ENCODE data around the gene AMOT. TPM values are rescaled to one million over a fixed set of nuclear protein-coding genes. Genes with fewer than 3 reads are reported as not detected.
A peak's percentile ranks its signal among the peaks of the same experiment; 100 is the strongest.

The AMOT gene
- total and polyA plus RNA-seq, 2 experiments from 2014 or later = 52.1 to 93.3 TPM

GRCh38 chrX:112846187-112846586 is 5.6 kb upstream of the AMOT start:
- no peak for TF ChIP-seq EZH2phosphoT487 (IDR thresholded peaks at IDR 0.05; ENCODE audit: low read depth, severe bottlenecking, unreplicated experiment)
- no peak for TF ChIP-seq EZH2 (IDR thresholded peaks at IDR 0.05; ENCODE audit: borderline replicate concordance)
- TF ChIP-seq CTCF (IDR thresholded peaks at IDR 0.05; ENCODE audit: poor library complexity) = no peak
- peak overlapping the region; percentile 27 for H2AFZ ChIP-seq

GRCh38 chrX:112844250-112844649 is 3.6 kb upstream of the AMOT start:
- whole genome bisulfite sequencing (ENCODE audit: low lambda C conversion rate, missing lambda C conversion rate) = 47% methylated on average over 6 of the region's 6 CpGs
- H3K4me1 ChIP-seq (ENCODE audit: insufficient read depth) = peaks cover 29% of the 10 kb centered on the region
- H2AFZ ChIP-seq = no peak overlapping the region
- DNase-seq (ENCODE audit: low spot score) = no peak
- no peaks in the 10 kb centered on the region for H3K9me3 ChIP-seq (ENCODE audit: low read depth)
- H3K79me2 ChIP-seq = peaks cover 12% of the 10 kb centered on the region
- TF ChIP-seq EZH2 (IDR thresholded peaks at IDR 0.05; ENCODE audit: borderline replicate concordance) (no peak), CTCF (IDR thresholded peaks at IDR 0.05; ENCODE audit: poor library complexity) (no peak), EZH2phosphoT487 (IDR thresholded peaks at IDR 0.05; ENCODE audit: low read depth, severe bottlenecking, unreplicated experiment) (no peak)
- H4K20me1 ChIP-seq (ENCODE audit: insufficient read depth, poor library complexity, severe bottlenecking) = no peaks in the 10 kb centered on the region
- no peak overlapping the region for H3K4me3 ChIP-seq
- H3K27ac ChIP-seq = no peak overlapping the region
- no peaks in the 10 kb centered on the region for H3K9me2 ChIP-seq (replicated peaks; ENCODE audit: insufficient read depth)
- no peaks in the 10 kb centered on the region for H3K36me3 ChIP-seq (replicated peaks; ENCODE audit: insufficient read depth, low read depth)
- H3K4me2 ChIP-seq = peak overlapping the region; percentile 7
- no peaks in the 10 kb centered on the region for H3K27me3 ChIP-seq

More at GRCh38 chrX:112846187-112846586, 5.6 kb upstream of the AMOT start:
- H4K20me1 ChIP-seq (ENCODE audit: insufficient read depth, poor library complexity, severe bottlenecking) = no peaks in the 10 kb centered on the region
- DNase-seq (ENCODE audit: low spot score) = peak; percentile 42
- no peak overlapping the region for H3K4me3 ChIP-seq
- no peaks in the 10 kb centered on the region for H3K79me2 ChIP-seq
- H3K4me1 ChIP-seq (ENCODE audit: insufficient read depth) = peaks cover 36% of the 10 kb centered on the region
- no peaks in the 10 kb centered on the region for H3K36me3 ChIP-seq (replicated peaks; ENCODE audit: insufficient read depth, low read depth)
- peak overlapping the region; percentile 73 for H3K27ac ChIP-seq
- WGBS (ENCODE audit: low lambda C conversion rate, missing lambda C conversion rate) = 33% methylated on average over 4 of the region's 4 CpGs
- no peaks in the 10 kb centered on the region for H3K9me2 ChIP-seq (replicated peaks; ENCODE audit: insufficient read depth)
- peak overlapping the region; percentile 12 for H3K4me2 ChIP-seq
- H3K9me3 ChIP-seq (ENCODE audit: low read depth) = no peaks in the 10 kb centered on the region
- H3K27me3 ChIP-seq = no peaks in the 10 kb centered on the region

DNA sequence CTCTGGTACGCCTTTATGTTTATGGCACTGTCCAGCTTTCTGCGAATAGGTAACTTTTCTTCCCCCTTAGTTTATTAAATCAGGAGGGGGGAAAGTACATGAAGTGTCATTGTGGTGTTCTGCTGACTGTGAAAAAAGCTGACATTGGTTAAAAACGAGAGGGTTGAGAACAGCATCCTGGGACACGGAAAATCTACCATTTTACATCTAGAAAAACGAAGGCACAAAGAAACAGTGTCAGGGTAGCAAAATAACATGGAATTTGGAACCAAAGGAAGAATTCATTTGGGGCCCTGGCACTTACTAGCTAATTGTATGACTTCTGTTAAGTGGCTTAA is 1.2 kb upstream of the AMOT start:
- H3K79me2 ChIP-seq = peaks cover 36% of the 10 kb centered on the region
- H3K9me2 ChIP-seq (replicated peaks; ENCODE audit: insufficient read depth) = no peaks in the 10 kb centered on the region
- peak overlapping the region; percentile 85 for H3K27ac ChIP-seq
- no peak for DNase-seq (ENCODE audit: low spot score)
- no peak for TF ChIP-seq EZH2 (IDR thresholded peaks at IDR 0.05; ENCODE audit: borderline replicate concordance)
- no peak for TF ChIP-seq CTCF (IDR thresholded peaks at IDR 0.05; ENCODE audit: poor library complexity)
- no peak for TF ChIP-seq EZH2phosphoT487 (IDR thresholded peaks at IDR 0.05; ENCODE audit: low read depth, severe bottlenecking, unreplicated experiment)
- H3K27me3 ChIP-seq = no peaks in the 10 kb centered on the region
- H3K4me3 ChIP-seq = peak overlapping the region; percentile 19
- no peaks in the 10 kb centered on the region for H3K9me3 ChIP-seq (ENCODE audit: low read depth)
- no peaks in the 10 kb centered on the region for H4K20me1 ChIP-seq (ENCODE audit: insufficient read depth, poor library complexity, severe bottlenecking)
- peaks cover 38% of the 10 kb centered on the region for H3K4me1 ChIP-seq (ENCODE audit: insufficient read depth)
- H2AFZ ChIP-seq = peak overlapping the region; percentile 58
- WGBS (ENCODE audit: low lambda C conversion rate, missing lambda C conversion rate) = 59% methylated on average over 5 of the region's 5 CpGs
- no peaks in the 10 kb centered on the region for H3K36me3 ChIP-seq (replicated peaks; ENCODE audit: insufficient read depth, low read depth)
- H3K4me2 ChIP-seq = peak overlapping the region; percentile 76
